Measurements from ENCODE around the gene PRELID2.
"Not testable (repeated sequence)": the region's sequence is repeated elsewhere in the genome, so short reads cannot be mapped to it uniquely, and the experiment has no call there.

PRELID2 gene

GRCh38 chr5:145729956-145730355 is 105.2 kb downstream of the PRELID2 start:
- DNase-seq = not testable (repeated sequence)

- no peak for DNase-seq
Observed at GRCh38 chr5:145723516-145723915, 111.6 kb downstream of the PRELID2 start.

- no peak for DNase-seq
Observed at GRCh38 chr5:145718956-145719355, 116.2 kb downstream of the PRELID2 start.

- no peak for DNase-seq
Observed at GRCh38 chr5:145715412-145715811, 119.7 kb downstream of the PRELID2 start.

- DNase-seq = no peak
Observed at GRCh38 chr5:145712245-145712644, 122.9 kb downstream of the PRELID2 start.

- DNase-seq = no peak
Observed at GRCh38 chr5:145711417-145711816, 123.7 kb downstream of the PRELID2 start.
